H1 (cell line): Measurements from ENCODE around the gene ADIPOR2. TPM values are rescaled to one million over a fixed set of nuclear protein-coding genes. Genes with fewer than 3 reads are reported as not detected.

Experiments
- CTCF ChIA-PET: fragments of 300-600 bp; sonication (Branson Sonifier 250); formaldehyde crosslinking; loops from one replicate; lab custom pipeline; 2021; ENCODE audit not compliant: partially characterized antibody; lab: Charles Lee
- POLR2A ChIA-PET: fragments of 300-600 bp; sonication (Branson Sonifier 250); formaldehyde crosslinking; loops from one replicate; lab custom pipeline; 2021; ENCODE audit warnings: inconsistent platforms; ENCODE audit not compliant: partially characterized antibody; lab: Charles Lee
- DNase-seq, 2 experiments: peaks; one replicate each; pipeline versions ENCODE4 v3.0.0 to v3.0.0-alpha.2; 2010 to 2022; ENCODE audit warnings: low spot score in 2 of 2, low read depth in 1 of 2, mixed read lengths in 1 of 2
- FAIRE-seq: peaks from 2 replicates; lab custom pipeline; 2011; peaks lifted over from hg19 to GRCh38; lab: Jason Lieb, UNC
- H2AFZ ChIP-seq: 2 replicates; pipeline ENCODE4 v1.8.1; 2012; ENCODE audit warnings: low read length, inconsistent platforms
- H2AK5ac ChIP-seq: 2 replicates; pipeline ENCODE4 v1.6.1; 2013; ENCODE audit warnings: low read depth, low read length
- H2BK120ac ChIP-seq: replicated peaks from 2 replicates; pipeline ENCODE3; 2013; ENCODE audit warnings: low read depth, low read length, inconsistent platforms
- H2BK12ac ChIP-seq: 2 replicates; pipeline ENCODE4 v1.6.1; 2013; ENCODE audit warnings: low read depth, low read length
- H2BK15ac ChIP-seq: 2 replicates; pipeline ENCODE4 v1.6.1; 2013; ENCODE audit warnings: low read length
- H2BK20ac ChIP-seq: 2 replicates; pipeline ENCODE4 v1.6.1; 2013; ENCODE audit warnings: low read length
- H2BK5ac ChIP-seq: 2 replicates; pipeline ENCODE4 v1.6.1; 2013; ENCODE audit warnings: low read depth, low read length
- H3K14ac ChIP-seq: 2 replicates; pipeline ENCODE4 v1.6.1; 2013; ENCODE audit warnings: inconsistent platforms; ENCODE audit not compliant: insufficient read length
- H3K18ac ChIP-seq: 2 replicates; pipeline ENCODE4 v1.6.1; 2013; ENCODE audit warnings: low read length; ENCODE audit errors: extremely low read depth
- H3K23ac ChIP-seq: 2 replicates; pipeline ENCODE4 v1.6.1; 2013; ENCODE audit warnings: inconsistent platforms; ENCODE audit not compliant: insufficient read length
- H3K23me2 ChIP-seq: 2 replicates; pipeline ENCODE4 v1.6.1; 2013; ENCODE audit warnings: low read depth, low read length
- H3K27ac ChIP-seq: 2 replicates; pipeline ENCODE4 v1.6.1; 2011; ENCODE audit warnings: low read depth, low read length, inconsistent platforms
- H3K27me3 ChIP-seq, 4 experiments: replicated peaks in 1 of 4; 1 replicate in 1 of 4; 2 replicates in 3 of 4; pipeline versions ENCODE4 v1.6.1 to v1.8.1; 2011 to 2013; ENCODE audit warnings: low read length in 3 of 4, mild to moderate bottlenecking in 3 of 4, inconsistent platforms in 2 of 4, mixed read lengths in 2 of 4, moderate library complexity in 1 of 4; ENCODE audit not compliant: control insufficient read depth in 3 of 4, insufficient read depth in 3 of 4; ENCODE audit errors: extremely low read depth in 1 of 4
- H3K36me3 ChIP-seq, 4 experiments: 2 replicates each; pipeline versions ENCODE4 v1.6.1 to v1.8.1; 2011 to 2013; ENCODE audit warnings: mild to moderate bottlenecking in 4 of 4, low read length in 3 of 4, moderate library complexity in 2 of 4, control low read depth in 1 of 4, inconsistent platforms in 1 of 4; ENCODE audit not compliant: insufficient read depth in 4 of 4, control insufficient read depth in 2 of 4
- H3K4ac ChIP-seq: replicated peaks from 2 replicates; pipeline ENCODE3; 2013; ENCODE audit warnings: low read length, low read depth, mixed read lengths, inconsistent platforms; ENCODE audit not compliant: insufficient read length
- H3K4me1 ChIP-seq, 4 experiments: replicated peaks in 1 of 4; 1 replicate in 1 of 4; 2 replicates in 3 of 4; pipeline versions ENCODE4 v1.6.1 to v1.8.1; 2011 to 2013; ENCODE audit warnings: low read length in 3 of 4, inconsistent platforms in 2 of 4, mixed read lengths in 1 of 4; ENCODE audit not compliant: insufficient read depth in 4 of 4, control insufficient read depth in 3 of 4
- H3K4me2 ChIP-seq, 2 experiments: 2 replicates each; pipeline versions ENCODE4 v1.6.1 to v1.8.1; 2011 to 2013; ENCODE audit warnings: low read depth in 2 of 2, low read length in 2 of 2, control low read depth in 1 of 2, inconsistent platforms in 1 of 2, mild to moderate bottlenecking in 1 of 2; ENCODE audit not compliant: insufficient read depth in 1 of 2
- H3K4me3 ChIP-seq, 4 experiments: fragments of 200-600, 300-600 bp in 1 of 4; sonication (generic), shearing (Covaris generic), sonication (Bioruptor Twin) in 1 of 4; 2 replicates each; pipeline versions ENCODE4 v1.5.1 to v1.8.1; 2011 to 2016; ENCODE audit warnings: low read length in 4 of 4, low read depth in 3 of 4, control low read depth in 2 of 4, inconsistent platforms in 2 of 4, mild to moderate bottlenecking in 2 of 4, mixed read lengths in 1 of 4, moderate library complexity in 1 of 4; ENCODE audit not compliant: insufficient read depth in 2 of 4; ENCODE audit errors: extremely low read depth in 1 of 4
- H3K56ac ChIP-seq: replicated peaks from 2 replicates; pipeline ENCODE3; 2013; ENCODE audit warnings: low read depth, mild to moderate bottlenecking, mixed read lengths, low read length, inconsistent platforms; ENCODE audit not compliant: insufficient read length
- H3K79me1 ChIP-seq: 2 replicates; pipeline ENCODE4 v1.6.1; 2013; ENCODE audit warnings: low read depth, low read length, control low read depth
- H3K79me2 ChIP-seq, 2 experiments: 2 replicates each; pipeline versions ENCODE4 v1.6.1 to v1.8.1; 2012 to 2013; ENCODE audit warnings: low read length in 2 of 2, mild to moderate bottlenecking in 2 of 2, inconsistent platforms in 1 of 2; ENCODE audit not compliant: insufficient read depth in 2 of 2, control insufficient read depth in 1 of 2
- H3K9ac ChIP-seq, 4 experiments: replicated peaks in 1 of 4; 1 replicate in 1 of 4; 2 replicates in 3 of 4; pipeline versions ENCODE4 v1.6.1 to v1.8.1; 2011 to 2013; ENCODE audit warnings: low read depth in 3 of 4, low read length in 3 of 4, control low read depth in 2 of 4, mild to moderate bottlenecking in 2 of 4, moderate library complexity in 2 of 4, inconsistent platforms in 1 of 4; ENCODE audit errors: extremely low read depth in 1 of 4
- H3K9me3 ChIP-seq, 2 experiments: 2 replicates each; pipeline versions ENCODE4 v1.6.1 to v1.8.1; 2012 to 2013; ENCODE audit warnings: mild to moderate bottlenecking in 2 of 2, moderate library complexity in 2 of 2, control low read depth in 1 of 2, inconsistent platforms in 1 of 2, low read depth in 1 of 2, low read length in 1 of 2, mixed read lengths in 1 of 2; ENCODE audit not compliant: insufficient read depth in 2 of 2
- H4K20me1 ChIP-seq, 2 experiments: replicated peaks in 1 of 2; 2 replicates each; pipeline versions ENCODE3 to v1.8.1; 2011 to 2013; ENCODE audit warnings: inconsistent platforms in 2 of 2, low read length in 2 of 2, mild to moderate bottlenecking in 1 of 2; ENCODE audit not compliant: insufficient read depth in 2 of 2, control insufficient read depth in 1 of 2
- H4K5ac ChIP-seq: 2 replicates; pipeline ENCODE4 v1.6.1; 2013; ENCODE audit warnings: low read length, low read depth, mixed read lengths, inconsistent platforms; ENCODE audit not compliant: insufficient read length
- H4K8ac ChIP-seq: 2 replicates; pipeline ENCODE4 v1.8.0; 2013; ENCODE audit warnings: mild to moderate bottlenecking, moderate library complexity, low read length, inconsistent platforms; ENCODE audit not compliant: insufficient read depth; ENCODE audit errors: extremely low read depth
- H4K91ac ChIP-seq: replicated peaks from 2 replicates; pipeline ENCODE3; 2013; ENCODE audit warnings: low read length, mixed read lengths, inconsistent platforms; ENCODE audit not compliant: insufficient read length
- ASH2L ChIP-seq: fragments of 200-600, 300-600 bp; sonication (generic); IDR thresholded peaks from one replicate; pipeline ENCODE4 v1.7.1; 2017; ENCODE audit warnings: low read length
- EP300 ChIP-seq, 2 experiments: IDR thresholded peaks; 1 replicate in 1 of 2; 2 replicates in 1 of 2; pipeline ENCODE4 v1.6.1; 2011 to 2012; ENCODE audit warnings: low read depth in 2 of 2, low read length in 2 of 2, mild to moderate bottlenecking in 2 of 2, borderline replicate concordance in 1 of 2, inconsistent platforms in 1 of 2, moderate library complexity in 1 of 2
- GTF2F1 ChIP-seq: IDR thresholded peaks from 2 replicates; pipeline ENCODE4 v1.6.1; 2012; ENCODE audit warnings: low read depth, low read length, improper control_type of control experiment, borderline replicate concordance
- POLR2AphosphoS5 ChIP-seq: IDR thresholded peaks from 2 replicates; pipeline ENCODE4 v1.6.1; 2011; ENCODE audit warnings: low read depth, low read length
- polyA plus RNA-seq, 7 experiments: library from polyadenylated mRNA; depleted of rRNA in 3 of 7; stranded (reverse) in 5 of 7; unstranded in 2 of 7; fragments of >200 nt in 5 of 7; fragments of 200-250 nt in 2 of 7; gene quantifications; 1 replicate in 5 of 7; 2 replicates in 1 of 7; 4 replicates in 1 of 7; pipeline versions ENCODE4 v1.2.1 to v1.2.3, GENCODE V29; 2011 to 2013; ENCODE audit warnings: missing spikeins in 2 of 7, mixed read lengths in 2 of 7
- total RNA-seq: library from RNA; stranded (reverse); fragmentation: NEBNext Ultra II Directional; extraction: Animal tissue kit (Norgen Biotek cat#: 25700); gene quantifications from 2 replicates; pipeline ENCODE4 v1.2.1, GENCODE V29; 2021

ADIPOR2 gene
- total and polyA plus RNA-seq, 2 of the 8 experiments (the other 6 are each of a cell fraction or from before 2014, with no cell fraction given), result 17.5 to 50.8 TPM

DNA sequence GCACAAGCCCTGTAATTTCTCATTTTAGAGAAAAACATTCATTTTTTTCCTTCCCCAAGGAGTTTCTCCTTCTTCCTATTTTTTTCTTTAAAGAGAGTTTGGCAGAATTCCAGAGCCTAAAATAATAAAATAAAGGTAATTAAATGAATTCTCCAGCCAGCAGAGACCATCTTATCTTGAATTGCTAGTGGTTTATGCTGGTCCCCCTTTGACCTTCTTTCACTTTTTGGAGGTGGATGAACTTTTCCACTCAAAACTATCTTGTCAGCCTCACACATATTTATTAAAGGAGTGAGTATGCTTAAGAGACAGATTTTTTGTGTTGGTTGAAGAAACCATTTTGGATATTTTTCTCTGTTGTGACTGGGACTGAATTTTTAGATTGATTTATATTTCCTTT lies 47.6 kb downstream of the ADIPOR2 start:
- ChIA-PET POLR2A (interaction anchor here (1.2 kb wide), 1 partner anchor 48 kb away, joined by 5 read pairs; the partner anchor contains the start of gene ADIPOR2), CTCF (no interaction called here)
- Histone ChIP-seq H3K4me3 (no peak overlapping the region), H3K18ac (no peak overlapping the region), H4K5ac (no peak overlapping the region), H2BK120ac (no peak overlapping the region), H3K36me3 (no peaks in the 10 kb centered on the region), H2BK5ac (no peak overlapping the region), H2BK12ac (no peak overlapping the region), H3K79me2 (peaks cover 0 to 68% of the 10 kb centered on the region in 2 experiments; a peak in 3 of 4 replicates), H2BK20ac (no peak overlapping the region), H3K56ac (no peak overlapping the region), H4K91ac (no peak overlapping the region), H3K9ac (no peak overlapping the region), H3K4me1 (peaks cover 0 to 7% (median 1%) of the 10 kb centered on the region in 4 experiments; a peak in 2 of 7 replicates), H3K79me1 (no peaks in the 10 kb centered on the region; the same call in 1 of the 2 replicates), H3K4me2 (no peak overlapping the region), H3K27me3 (peaks cover 0 to 1% (median 0%) of the 10 kb centered on the region in 4 experiments; a peak in 1 of 7 replicates), H2AFZ (no peak overlapping the region), H2AK5ac (no peak overlapping the region), H4K20me1 (peaks cover 1 to 4% of the 10 kb centered on the region in 2 experiments), H3K27ac (no peak overlapping the region), H3K23me2 (no peaks in the 10 kb centered on the region), H4K8ac (no peak overlapping the region), H2BK15ac (no peak overlapping the region), H3K23ac (no peak overlapping the region), H3K9me3 (no peaks in the 10 kb centered on the region), H3K4ac (no peak overlapping the region), H3K14ac (no peak overlapping the region)
- DNase-seq (no peak), FAIRE-seq (no peak)
- no peak for TF ChIP-seq EP300 (IDR thresholded peaks at IDR 0.05; ENCODE audit: borderline replicate concordance in 1 of 2, low read depth in 2 of 2, low read length in 2 of 2)
- TF ChIP-seq POLR2AphosphoS5, result no peak
- TF ChIP-seq GTF2F1, result no peak
- no peak for TF ChIP-seq ASH2L
